ENCODE results near the gene SORCS2.

The SORCS2 gene

DNA sequence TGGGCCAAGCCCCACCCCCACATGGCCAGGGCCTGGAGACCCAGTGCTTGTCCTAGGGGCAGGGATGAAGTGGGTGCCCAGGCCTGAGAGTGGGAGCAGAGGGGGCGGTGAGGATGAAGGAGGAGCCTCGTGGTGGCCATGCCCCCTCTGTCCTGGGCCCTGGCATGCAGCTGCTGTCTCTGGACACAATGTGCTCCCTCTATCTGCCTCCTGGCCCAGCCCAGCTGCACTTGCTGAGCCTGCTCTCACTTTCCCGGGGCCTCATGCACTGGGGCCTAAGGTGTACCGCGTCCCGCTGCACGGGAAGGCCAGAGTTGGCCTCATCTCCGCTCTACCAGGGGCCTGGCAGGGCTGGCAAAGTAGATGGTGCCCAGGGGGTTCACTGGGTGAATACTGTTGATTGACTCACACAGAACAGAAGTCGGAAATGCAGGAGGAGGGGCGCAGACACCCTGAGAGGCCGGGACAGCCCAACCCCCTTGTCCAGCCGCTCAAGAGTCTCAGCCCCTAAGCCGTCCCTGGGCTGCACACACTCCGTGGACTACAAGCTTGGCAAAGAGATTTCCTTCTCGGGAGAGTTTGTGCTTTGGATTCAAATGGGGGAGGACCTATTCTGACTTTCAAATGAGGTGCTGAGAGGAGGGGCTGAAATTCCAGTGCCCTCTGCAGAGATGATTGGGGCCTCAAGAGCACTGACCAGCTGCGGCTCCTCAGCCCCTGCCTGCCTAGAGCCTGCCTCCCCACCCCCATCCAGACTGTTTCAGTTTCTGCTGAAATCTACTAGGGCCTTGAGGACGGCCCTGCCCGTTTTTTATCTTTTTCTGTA lies 130.0 kb downstream of the SORCS2 start:
- no peaks in the 10 kb centered on the region for H3K9me2 ChIP-seq (ENCODE audit: low read depth, low read length)
- no peak overlapping the region for H3K9ac ChIP-seq (ENCODE audit: low read length)
- H3K27me3 ChIP-seq (ENCODE audit: insufficient read depth, low read length): no peaks in the 10 kb centered on the region
- H3K27ac ChIP-seq (ENCODE audit: low read depth, low read length, poor library complexity, severe bottlenecking): no peak overlapping the region
- no peak overlapping the region for H3K4me2 ChIP-seq (ENCODE audit: low read length)
- no peaks in the 10 kb centered on the region for H3F3A ChIP-seq (ENCODE audit: insufficient read depth, low read length)
- H4K20me1 ChIP-seq (ENCODE audit: insufficient read depth, low read length): no peaks in the 10 kb centered on the region
- no peaks in the 10 kb centered on the region for H3K79me2 ChIP-seq (ENCODE audit: insufficient read depth, low read length)
- H3K4me3 ChIP-seq (ENCODE audit: low read depth, low read length, poor library complexity, severe bottlenecking): no peak overlapping the region
- no peaks in the 10 kb centered on the region for H3K4me1 ChIP-seq (ENCODE audit: insufficient read depth, low read length, severe bottlenecking)
- no peak overlapping the region for H2AFZ ChIP-seq (ENCODE audit: low read length)
- no peak for TF ChIP-seq EZH2 (IDR thresholded peaks at IDR 0.05; ENCODE audit: borderline replicate concordance, low read length)
- TF ChIP-seq CTCF (IDR thresholded peaks at IDR 0.05; ENCODE audit: low read length): no peak
- H3K9me3 ChIP-seq (ENCODE audit: low read length): no peaks in the 10 kb centered on the region
- no peaks in the 10 kb centered on the region for H3K36me3 ChIP-seq (ENCODE audit: insufficient read depth, low read length)

GRCh38 chr4:7323461-7323871 lies 131.1 kb downstream of the SORCS2 start:
- TF ChIP-seq CTCF (IDR thresholded peaks at IDR 0.05; ENCODE audit: low read length) (no peak), EZH2 (IDR thresholded peaks at IDR 0.05; ENCODE audit: borderline replicate concordance, low read length) (no peak)
- no peaks in the 10 kb centered on the region for H3K27me3 ChIP-seq (ENCODE audit: insufficient read depth, low read length)

DNA sequence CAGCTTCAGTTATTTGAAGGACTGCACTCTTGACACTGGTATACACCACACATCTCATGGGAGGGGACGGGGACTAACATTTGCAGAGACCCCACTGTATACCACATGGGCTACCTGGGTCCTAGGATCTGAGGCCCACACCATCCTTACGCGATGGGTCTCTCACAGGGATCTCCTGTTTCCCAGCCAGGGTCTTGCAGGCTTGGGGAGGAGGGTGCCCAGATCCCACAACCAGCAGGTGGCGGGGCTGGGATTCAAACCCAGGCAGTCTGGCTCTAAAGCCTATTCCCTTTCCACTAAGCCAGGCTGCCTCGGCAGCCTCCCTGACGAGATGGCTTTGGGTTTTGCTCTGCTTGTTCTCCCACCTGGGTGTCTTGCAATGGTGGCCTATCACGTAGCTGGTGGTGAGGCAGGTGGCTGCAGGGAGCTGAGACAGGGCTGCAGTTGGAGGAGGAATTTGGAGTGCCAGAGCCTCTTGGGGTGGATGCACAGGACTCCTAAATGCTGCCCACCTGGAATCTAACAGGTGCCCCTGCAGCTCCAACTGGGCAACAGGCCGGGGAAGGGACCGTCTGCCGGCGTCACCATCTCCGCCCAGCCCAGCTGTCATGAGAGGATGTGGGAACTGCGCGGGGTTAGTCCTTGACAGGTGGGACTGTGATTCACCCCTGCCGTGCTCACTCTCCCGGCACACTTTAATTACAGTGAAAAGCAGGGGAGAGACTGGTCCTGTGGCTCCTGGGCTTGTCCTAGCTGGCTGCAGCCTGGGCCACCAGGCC lies 131.7 kb downstream of the SORCS2 start:
- Histone ChIP-seq H3K9me3 (ENCODE audit: low read length) (no peaks in the 10 kb centered on the region), H2AFZ (ENCODE audit: low read length) (no peak overlapping the region), H3F3A (ENCODE audit: insufficient read depth, low read length) (no peaks in the 10 kb centered on the region), H3K79me2 (ENCODE audit: insufficient read depth, low read length) (no peaks in the 10 kb centered on the region), H3K4me3 (ENCODE audit: low read depth, low read length, poor library complexity, severe bottlenecking) (no peak overlapping the region), H3K27me3 (ENCODE audit: insufficient read depth, low read length) (no peaks in the 10 kb centered on the region), H3K4me2 (ENCODE audit: low read length) (no peak overlapping the region), H3K9me2 (ENCODE audit: low read depth, low read length) (no peaks in the 10 kb centered on the region), H3K36me3 (ENCODE audit: insufficient read depth, low read length) (no peaks in the 10 kb centered on the region), H3K27ac (ENCODE audit: low read depth, low read length, poor library complexity, severe bottlenecking) (no peak overlapping the region), H3K4me1 (ENCODE audit: insufficient read depth, low read length, severe bottlenecking) (no peaks in the 10 kb centered on the region), H3K9ac (ENCODE audit: low read length) (no peak overlapping the region), H4K20me1 (ENCODE audit: insufficient read depth, low read length) (no peaks in the 10 kb centered on the region)
- TF ChIP-seq EZH2 (IDR thresholded peaks at IDR 0.05; ENCODE audit: borderline replicate concordance, low read length): no peak
- TF ChIP-seq CTCF (IDR thresholded peaks at IDR 0.05; ENCODE audit: low read length): no peak

More at GRCh38 chr4:7323461-7323871, 131.1 kb downstream of the SORCS2 start:
- Histone ChIP-seq H3K4me1 (ENCODE audit: insufficient read depth, low read length, severe bottlenecking) (no peaks in the 10 kb centered on the region), H2AFZ (ENCODE audit: low read length) (no peak overlapping the region), H3K9me3 (ENCODE audit: low read length) (no peaks in the 10 kb centered on the region), H4K20me1 (ENCODE audit: insufficient read depth, low read length) (no peaks in the 10 kb centered on the region), H3K79me2 (ENCODE audit: insufficient read depth, low read length) (no peaks in the 10 kb centered on the region), H3K36me3 (ENCODE audit: insufficient read depth, low read length) (no peaks in the 10 kb centered on the region), H3F3A (ENCODE audit: insufficient read depth, low read length) (no peaks in the 10 kb centered on the region), H3K4me2 (ENCODE audit: low read length) (no peak overlapping the region), H3K9ac (ENCODE audit: low read length) (no peak overlapping the region), H3K9me2 (ENCODE audit: low read depth, low read length) (no peaks in the 10 kb centered on the region), H3K27ac (ENCODE audit: low read depth, low read length, poor library complexity, severe bottlenecking) (no peak overlapping the region), H3K4me3 (ENCODE audit: low read depth, low read length, poor library complexity, severe bottlenecking) (no peak overlapping the region)

All from OCI-LY1 (cell line).